C4-2B (cell line): ENCODE measurements around the gene RBBP8NL.

Source experiments
- H3K27ac ChIP-seq: fragments of 450-650 bp; 2 replicates; pipeline ENCODE4 v1.5.1; 2017
- ZFX ChIP-seq: fragments of 450-650 bp; IDR thresholded peaks from 2 replicates; pipeline ENCODE4 v1.6.1; 2017
- TF ChIP-seq, protein P1 (sequence below): fragments of 450-650 bp; conservative IDR thresholded peaks from 2 replicates; pipeline ENCODE4 v1.5.1; 2017; ENCODE audit warnings: mild to moderate bottlenecking

The RBBP8NL gene

DNA sequence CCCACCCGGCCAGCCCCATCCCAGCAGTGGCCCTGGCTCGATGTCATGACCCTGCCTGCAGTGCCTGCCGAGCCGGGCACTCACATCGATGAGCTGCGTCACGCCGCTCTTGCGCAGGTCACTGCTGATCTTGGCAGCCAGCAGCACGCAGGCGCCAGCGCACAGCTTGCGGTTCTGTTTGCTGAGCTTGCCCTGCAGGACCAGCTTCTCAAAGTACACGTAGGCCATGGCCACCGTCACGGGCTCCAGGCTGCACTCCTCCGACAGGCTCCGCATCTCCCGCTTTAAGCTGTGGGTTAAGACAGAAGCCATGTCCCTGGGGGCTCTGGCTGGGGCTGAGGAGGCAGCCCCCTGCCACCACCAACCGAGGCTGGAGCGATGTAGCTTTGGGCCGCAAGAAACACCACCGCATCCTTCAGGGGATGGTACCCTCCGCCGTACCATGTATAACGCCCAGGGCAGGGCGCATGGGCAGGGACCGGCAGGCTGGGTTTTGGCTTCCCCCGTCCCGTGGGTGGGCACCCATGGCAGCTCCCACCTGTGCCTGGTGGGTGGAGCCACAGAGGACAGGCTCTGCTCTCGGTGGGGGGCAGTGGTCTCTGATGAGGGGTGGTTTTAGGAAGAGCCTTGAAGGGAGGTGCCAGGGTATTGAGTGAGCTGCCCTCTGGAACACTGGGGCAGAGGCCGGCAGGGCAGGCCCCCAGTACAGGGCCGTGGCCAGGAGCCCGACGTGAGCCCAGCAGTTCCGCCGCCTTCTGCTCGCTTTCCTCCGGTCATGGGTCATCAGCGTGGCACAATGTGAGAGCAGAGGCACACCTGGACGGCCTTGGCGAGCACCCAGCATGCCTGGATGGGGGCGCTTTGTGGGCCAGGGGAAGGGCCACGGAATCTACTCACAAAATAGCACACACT, 35.9 kb downstream of the RBBP8NL start:
- peak overlapping the region; percentile 44 for H3K27ac ChIP-seq
- TF ChIP-seq ZFX = no peak
- TF ChIP-seq, protein P1, sequence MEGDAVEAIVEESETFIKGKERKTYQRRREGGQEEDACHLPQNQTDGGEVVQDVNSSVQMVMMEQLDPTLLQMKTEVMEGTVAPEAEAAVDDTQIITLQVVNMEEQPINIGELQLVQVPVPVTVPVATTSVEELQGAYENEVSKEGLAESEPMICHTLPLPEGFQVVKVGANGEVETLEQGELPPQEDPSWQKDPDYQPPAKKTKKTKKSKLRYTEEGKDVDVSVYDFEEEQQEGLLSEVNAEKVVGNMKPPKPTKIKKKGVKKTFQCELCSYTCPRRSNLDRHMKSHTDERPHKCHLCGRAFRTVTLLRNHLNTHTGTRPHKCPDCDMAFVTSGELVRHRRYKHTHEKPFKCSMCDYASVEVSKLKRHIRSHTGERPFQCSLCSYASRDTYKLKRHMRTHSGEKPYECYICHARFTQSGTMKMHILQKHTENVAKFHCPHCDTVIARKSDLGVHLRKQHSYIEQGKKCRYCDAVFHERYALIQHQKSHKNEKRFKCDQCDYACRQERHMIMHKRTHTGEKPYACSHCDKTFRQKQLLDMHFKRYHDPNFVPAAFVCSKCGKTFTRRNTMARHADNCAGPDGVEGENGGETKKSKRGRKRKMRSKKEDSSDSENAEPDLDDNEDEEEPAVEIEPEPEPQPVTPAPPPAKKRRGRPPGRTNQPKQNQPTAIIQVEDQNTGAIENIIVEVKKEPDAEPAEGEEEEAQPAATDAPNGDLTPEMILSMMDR = no peak

DNA sequence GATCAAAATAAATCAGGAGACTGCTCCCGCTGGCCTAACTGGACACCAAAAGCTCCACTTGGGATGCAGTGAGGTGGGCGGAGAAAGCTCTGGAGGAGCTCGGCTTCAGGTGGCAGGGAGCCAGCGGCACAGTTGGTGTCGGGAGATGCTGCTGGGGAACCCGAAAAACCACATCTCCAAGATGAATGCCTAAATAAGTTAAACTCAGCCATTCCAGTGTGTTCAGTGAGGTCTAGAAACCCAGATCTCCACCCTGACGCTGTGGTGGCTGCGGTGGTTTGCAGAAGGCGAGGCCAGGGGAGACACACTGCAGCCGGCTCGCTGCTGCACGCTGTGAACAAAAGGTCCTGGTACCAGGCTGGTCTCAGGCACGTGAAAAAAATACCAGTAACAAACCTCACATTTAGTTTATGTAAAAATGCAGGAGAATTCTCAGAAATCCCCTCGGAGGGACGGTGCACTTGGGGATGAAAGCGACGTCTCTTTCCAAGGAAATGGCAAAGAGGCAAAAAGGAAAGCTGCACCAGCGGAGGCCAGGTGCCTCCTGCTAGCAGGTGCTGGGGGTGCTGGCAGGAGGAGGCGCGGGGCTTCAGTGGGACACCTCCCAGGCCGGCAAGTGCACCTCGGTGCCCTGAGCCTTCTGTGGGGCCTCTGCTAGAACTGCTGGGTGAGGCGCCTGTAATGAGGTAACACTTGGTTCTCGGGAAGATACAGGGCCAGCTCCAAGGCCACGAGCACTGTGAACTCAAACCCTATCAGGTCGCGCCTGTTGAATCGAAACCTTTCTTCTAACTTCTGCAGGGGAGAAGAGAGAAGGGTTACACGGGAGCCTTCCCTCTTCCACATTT, 36.8 kb downstream of the RBBP8NL start:
- H3K27ac ChIP-seq = peak overlapping the region; percentile 44
- TF ChIP-seq, protein P1 = no peak
- TF ChIP-seq ZFX = no peak

DNA sequence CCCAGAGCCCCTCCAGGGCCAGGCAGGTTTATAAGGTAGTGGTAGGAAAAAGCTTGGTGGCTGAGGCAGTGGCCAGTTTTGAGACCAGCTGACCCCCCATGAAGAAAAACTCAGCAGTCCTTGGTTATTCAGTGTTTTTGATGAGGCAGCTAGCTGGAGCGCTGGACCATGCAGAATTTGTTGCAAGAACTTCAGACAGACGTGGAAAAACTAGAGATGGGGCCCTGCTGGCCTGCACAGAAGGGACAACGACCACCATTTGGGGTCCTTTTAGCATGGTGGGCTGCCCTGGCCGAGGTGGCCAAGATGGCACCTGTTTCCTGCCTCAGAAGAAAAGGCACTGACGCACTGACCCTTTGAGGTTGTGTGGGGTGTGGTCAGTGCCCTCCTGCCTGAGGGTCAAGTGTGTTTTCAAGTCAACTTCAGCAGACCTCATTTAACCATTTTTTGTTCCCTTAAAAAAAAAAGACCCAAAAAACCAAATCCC, 37.7 kb downstream of the RBBP8NL start:
- H3K27ac ChIP-seq = peak overlapping the region; percentile 44
- TF ChIP-seq ZFX = no peak

DNA sequence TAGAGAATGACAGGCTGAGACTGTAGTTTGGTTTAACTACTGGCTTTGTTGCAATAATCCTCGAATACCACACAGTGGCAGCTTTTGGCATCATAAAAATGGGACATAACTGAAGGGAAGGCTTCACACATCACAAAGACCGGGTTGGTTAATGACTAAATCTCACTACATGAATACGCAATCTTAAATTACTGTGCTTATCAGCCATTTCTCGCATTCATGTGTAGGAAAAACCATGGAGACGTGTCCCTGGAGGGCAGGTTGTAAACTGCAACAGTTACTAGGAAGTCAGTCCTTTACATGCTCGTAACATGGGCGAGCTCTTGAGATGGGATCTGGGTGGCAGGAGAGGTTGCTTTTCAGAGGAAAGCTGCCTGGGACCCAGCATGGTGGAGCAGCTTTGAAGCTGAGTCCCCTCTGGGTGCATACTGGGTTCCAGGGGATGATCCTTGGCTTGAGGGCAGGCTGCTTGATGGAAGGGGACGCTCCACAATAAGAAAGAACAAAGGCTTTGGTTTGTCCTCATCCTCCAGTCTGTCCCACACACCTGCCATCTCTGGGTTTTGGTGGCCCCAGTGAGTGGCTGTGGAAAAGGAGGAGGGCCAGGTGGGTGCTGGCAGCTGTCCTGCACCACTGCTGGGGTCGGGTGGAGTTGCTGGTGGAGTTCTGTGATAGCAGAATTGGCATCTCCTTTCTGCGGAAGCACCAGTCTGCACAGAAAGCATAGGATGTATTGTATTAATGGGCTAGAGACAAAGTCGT, 38.3 kb downstream of the RBBP8NL start:
- H3K27ac ChIP-seq = peak overlapping the region; percentile 44

DNA sequence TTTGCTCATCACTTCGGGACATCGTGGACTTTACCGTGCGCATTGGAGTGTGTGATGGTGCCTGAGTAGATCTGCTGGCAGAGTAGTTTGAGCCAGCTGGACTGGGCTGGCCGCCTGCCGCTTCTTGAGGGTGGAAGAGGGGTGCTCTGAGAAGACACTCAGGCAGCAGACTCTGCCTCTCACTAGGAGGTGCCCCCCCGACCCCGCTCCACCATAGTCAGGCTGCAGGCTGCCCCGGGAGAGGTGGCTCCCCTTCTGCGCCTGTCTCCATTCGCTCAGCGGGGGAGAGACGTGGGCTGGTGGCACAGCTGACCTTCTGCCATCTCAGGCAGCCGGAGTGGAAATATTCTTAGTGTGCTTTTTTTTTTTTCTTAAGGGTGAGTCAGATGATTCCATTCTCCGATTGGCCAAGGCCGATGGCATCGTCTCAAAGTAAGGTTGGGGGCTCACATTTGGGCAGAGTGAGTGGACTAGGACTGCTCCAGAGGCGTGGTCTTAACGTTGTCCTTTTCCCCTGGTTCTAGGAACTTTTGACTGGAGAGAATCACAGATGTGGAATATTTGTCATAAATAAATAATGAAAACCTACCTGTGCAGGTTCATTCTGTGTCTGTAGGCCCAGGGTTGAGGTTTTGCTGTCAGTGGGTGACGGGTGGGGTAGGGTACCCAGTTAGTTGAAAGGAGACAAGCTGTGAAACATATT, 39.3 kb downstream of the RBBP8NL start:
- peak overlapping the region; percentile 95 for H3K27ac ChIP-seq
- TF ChIP-seq, protein P1 = no peak
- no peak for TF ChIP-seq ZFX

More for the DNA sequence above, 38.3 kb downstream of the RBBP8NL start:
- TF ChIP-seq ZFX = no peak
- TF ChIP-seq, protein P1 = no peak; the same call in 1 of the 2 replicates

DNA sequence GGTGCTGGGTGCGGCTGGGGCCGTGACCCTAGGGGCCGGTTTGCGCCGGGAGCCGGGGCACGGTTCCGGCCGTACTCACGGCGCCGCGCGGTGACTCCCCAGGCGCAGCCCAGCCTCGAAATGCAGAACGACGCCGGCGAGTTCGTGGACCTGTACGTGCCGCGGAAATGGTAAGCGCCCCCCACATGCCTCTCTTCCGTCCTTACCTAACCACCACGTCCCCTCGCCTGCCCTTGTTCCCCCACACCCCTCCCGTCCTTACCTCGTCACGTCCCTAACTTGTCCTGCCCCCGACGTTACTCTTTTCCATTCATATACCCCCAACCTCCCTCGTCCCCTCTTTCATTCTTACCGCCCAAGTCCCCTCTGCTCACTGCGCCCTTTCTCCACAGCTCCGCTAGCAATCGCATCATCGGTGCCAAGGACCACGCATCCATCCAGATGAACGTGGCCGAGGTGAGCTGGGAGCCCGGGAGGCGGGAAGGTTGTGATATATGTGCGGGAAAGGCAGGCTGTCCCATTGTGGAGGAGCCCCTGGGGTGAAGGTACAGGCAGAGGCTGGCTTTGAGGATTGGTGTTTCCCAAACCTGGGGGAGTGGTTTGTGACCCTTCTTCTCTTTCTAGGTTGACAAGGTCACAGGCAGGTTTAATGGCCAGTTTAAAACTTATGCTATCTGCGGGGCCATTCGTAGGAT, 40.0 kb downstream of the RBBP8NL start:
- H3K27ac ChIP-seq = peak overlapping the region; percentile 95
- TF ChIP-seq ZFX = no peak
- TF ChIP-seq, protein P1 = no peak
